HCT116 (cell line): ENCODE data around the gene PRDM11. TPM values are rescaled to one million over a fixed set of nuclear protein-coding genes. Genes with fewer than 3 reads are reported as not detected.

ENCODE experiments used
- ATAC-seq: fragments of 200-7000 bp; cut with Tn5 transposase; 2 replicates; pipeline ENCODE4 v1.9.1; 2020; ENCODE audit warnings: mild to moderate bottlenecking, moderate library complexity
- BruUV-seq: library from RNA; stranded (reverse); fragments of 400-500 nt; replicated peaks from 2 replicates; lab custom pipeline; 2021; lab: Mats Ljungman, UMichigan
- CTCF ChIA-PET: fragments of 300-600 bp; sonication (Branson Sonifier 250); formaldehyde crosslinking; loops from one replicate; lab custom pipeline; 2021; ENCODE audit warnings: antibody characterized with exemption; lab: Charles Lee
- POLR2A ChIA-PET: fragments of 300-600, 350-600 bp; sonication (Branson Sonifier 250); formaldehyde crosslinking; loops from one replicate; lab custom pipeline; 2021; ENCODE audit warnings: antibody characterized with exemption; lab: Charles Lee
- RAD21 ChIA-PET, 2 experiments: fragments of 300-600 bp; sonication (Branson Sonifier 250); formaldehyde crosslinking; loops; one replicate each; lab custom pipeline; 2023; ENCODE audit warnings: low total read pairs in 2 of 2; ENCODE audit not compliant: uncharacterized antibody in 2 of 2, unreplicated experiment in 2 of 2, low non-redundant PET in 1 of 2; lab: Charles Lee
- DNase-seq: peaks from one replicate; pipeline ENCODE4 v3.0.0-alpha.2; 2010; ENCODE audit warnings: low read depth, low spot score
- H2AFZ ChIP-seq: fragments of 200-600 bp; shearing (Covaris generic), sonication (generic); 2 replicates; pipeline ENCODE4 v1.6.1; 2017; ENCODE audit warnings: low read depth, mixed run types, mixed read lengths, antibody characterized with exemption, low read length; ENCODE audit not compliant: poor library complexity, severe bottlenecking
- H3K27ac ChIP-seq: 2 replicates; pipeline ENCODE4 v1.5.1; 2012; ENCODE audit warnings: low read depth, low read length
- H3K27me3 ChIP-seq: fragments of 200-600 bp; sonication (generic); 2 replicates; pipeline ENCODE4 v1.6.1; 2016; ENCODE audit warnings: mixed run types, low read length, mixed read lengths; ENCODE audit not compliant: insufficient read depth
- H3K36me3 ChIP-seq, 2 experiments: fragments of 200-500 bp in 1 of 2; fragments of 200-600 bp in 1 of 2; sonication (Bioruptor generic) in 1 of 2; sonication (generic) in 1 of 2; 2 replicates each; pipeline versions ENCODE4 v1.5.1 to v1.6.1; 2014 to 2016; ENCODE audit warnings: low read length in 2 of 2, inconsistent platforms in 1 of 2, mixed read lengths in 1 of 2, mixed run types in 1 of 2; ENCODE audit not compliant: insufficient read depth in 2 of 2, control insufficient read depth in 1 of 2
- H3K4me1 ChIP-seq, 2 experiments: fragments of 200-600 bp in 1 of 2; sonication (generic) in 1 of 2; 2 replicates each; pipeline versions ENCODE4 v1.5.1 to v1.6.1; 2012 to 2017; ENCODE audit warnings: low read length in 2 of 2, inconsistent platforms in 1 of 2, mild to moderate bottlenecking in 1 of 2, mixed read lengths in 1 of 2, mixed run types in 1 of 2, moderate library complexity in 1 of 2; ENCODE audit not compliant: insufficient read depth in 2 of 2, control insufficient read depth in 1 of 2
- H3K4me2 ChIP-seq: fragments of 200-600 bp; sonication (generic); 2 replicates; pipeline ENCODE4 v1.6.1; 2017; ENCODE audit warnings: mixed run types, low read length, mixed read lengths
- H3K4me3 ChIP-seq, 2 experiments: fragments of 200-600 bp in 1 of 2; sonication (generic) in 1 of 2; replicated peaks in 1 of 2; 2 replicates each; pipeline ENCODE4 v1.5.1; 2011 to 2016; ENCODE audit warnings: low read length in 2 of 2, control low read depth in 1 of 2, low read depth in 1 of 2, mild to moderate bottlenecking in 1 of 2, mixed read lengths in 1 of 2, mixed run types in 1 of 2
- H3K79me2 ChIP-seq: fragments of 200-600 bp; sonication (generic); 2 replicates; pipeline ENCODE4 v1.6.1; 2017; ENCODE audit warnings: mild to moderate bottlenecking, mixed run types, low read length, moderate library complexity, mixed read lengths; ENCODE audit not compliant: insufficient read depth
- H3K9ac ChIP-seq: fragments of 200-600 bp; sonication (generic); 2 replicates; pipeline ENCODE4 v1.6.1; 2016; ENCODE audit warnings: low read length, mixed read lengths
- H3K9me2 ChIP-seq: fragments of 200-600 bp; sonication (generic), shearing (Covaris generic); 2 replicates; pipeline ENCODE4 v1.6.1; 2017; ENCODE audit warnings: mixed run types, mild to moderate bottlenecking, moderate library complexity; ENCODE audit not compliant: insufficient read depth
- H3K9me3 ChIP-seq, 2 experiments: fragments of 200-500 bp in 1 of 2; fragments of 200-600 bp in 1 of 2; sonication (Bioruptor generic) in 1 of 2; sonication (generic) in 1 of 2; 2 replicates each; pipeline ENCODE4 v1.6.1; 2014 to 2017; ENCODE audit warnings: low read length in 2 of 2, mixed read lengths in 2 of 2, inconsistent platforms in 1 of 2, low read depth in 1 of 2, mild to moderate bottlenecking in 1 of 2, mixed run types in 1 of 2, moderate library complexity in 1 of 2; ENCODE audit not compliant: control insufficient read depth in 1 of 2, insufficient read depth in 1 of 2
- H4K20me1 ChIP-seq: fragments of 200-600 bp; sonication (generic), shearing (Covaris generic); 2 replicates; pipeline ENCODE4 v1.6.1; 2017; ENCODE audit warnings: mixed run types, mild to moderate bottlenecking, moderate library complexity; ENCODE audit not compliant: insufficient read depth
- CBX3 ChIP-seq: IDR thresholded peaks from 2 replicates; pipeline ENCODE4 v1.6.1; 2012; ENCODE audit warnings: low read depth
- CTCF ChIP-seq, 3 experiments: fragments of 200-600 bp in 1 of 3; sonication (generic) in 1 of 3; IDR thresholded peaks in 2 of 3; conservative IDR thresholded peaks in 1 of 3; 2 replicates each; pipeline ENCODE4 v1.5.1; 2012 to 2017; ENCODE audit warnings: low read depth in 2 of 3, low read length in 2 of 3, antibody characterized with exemption in 1 of 3, borderline replicate concordance in 1 of 3, control low read depth in 1 of 3, mild to moderate bottlenecking in 1 of 3, mixed read lengths in 1 of 3, mixed run types in 1 of 3, moderate library complexity in 1 of 3; ENCODE audit not compliant: insufficient read depth in 1 of 3
- EZH2phosphoT487 ChIP-seq: fragments of 200-600 bp; IDR thresholded peaks from 2 replicates; pipeline ENCODE4 v1.6.1; 2018; ENCODE audit warnings: antibody characterized with exemption, borderline replicate concordance
- FOSL1 ChIP-seq: IDR thresholded peaks from 2 replicates; pipeline ENCODE4 v1.6.1; 2012; ENCODE audit warnings: low read depth
- SP1 ChIP-seq: IDR thresholded peaks from 2 replicates; pipeline ENCODE4 v1.6.1; 2012; ENCODE audit warnings: low read depth
- TCF7L2 ChIP-seq: IDR thresholded peaks from 2 replicates; pipeline ENCODE4 v1.7.0; 2011; ENCODE audit warnings: borderline replicate concordance, inconsistent platforms; ENCODE audit not compliant: insufficient read depth, insufficient read length; ENCODE audit errors: extremely low read depth
- ZBTB33 ChIP-seq: IDR thresholded peaks from 2 replicates; pipeline ENCODE4 v1.6.1; 2011; ENCODE audit warnings: mild to moderate bottlenecking, low read length, moderate library complexity; ENCODE audit not compliant: insufficient replicate concordance; ENCODE audit errors: extremely low read depth
- ZFX ChIP-seq: fragments of 450-650 bp; IDR thresholded peaks from 2 replicates; pipeline ENCODE4 v1.6.1; 2017
- intact Hi-C: fragments of 100-400 bp; cut with micrococcal nuclease; formaldehyde crosslinking; loops from 2 replicates; pipeline ENCODE4 v1.10.0; 2022
- total RNA-seq: library from RNA; stranded (reverse); gene quantifications from one replicate; pipeline ENCODE4 v1.2.1, GENCODE V29; 2021; ENCODE audit not compliant: unreplicated experiment

The PRDM11 gene
- total RNA-seq, 1 experiment from 2014 or later: 9.3 TPM

- Histone ChIP-seq H3K4me2 (no peak overlapping the region), H3K79me2 (no peaks in the 10 kb centered on the region), H3K36me3 (no peaks in the 10 kb centered on the region), H3K9me3 (no peaks in the 10 kb centered on the region), H3K27ac (no peak overlapping the region), H3K4me1 (no peaks in the 10 kb centered on the region), H3K27me3 (0 out of 2 replicates have a peak, but pooled peaks cover 3% of the 10 kb centered on the region), H4K20me1 (no peaks in the 10 kb centered on the region), H3K4me3 (no peak overlapping the region), H3K9ac (no peak overlapping the region), H3K9me2 (no peaks in the 10 kb centered on the region), H2AFZ (no peak overlapping the region)
- ChIA-PET RAD21 (no interaction called here), CTCF (interaction anchor here (2.3 to 4.7 kb wide), 2 partner anchors 8 to 11 kb away, joined by 13 to 18 read pairs; no protein-coding TSS in a partner anchor), POLR2A (no interaction called here)
- intact Hi-C loops: no loop called here
- TF ChIP-seq CTCF (IDR thresholded peaks at IDR 0.05 in 2 of 3, conservative IDR thresholded peaks at IDR 0.05 in 1 of 3; ENCODE audit: borderline replicate concordance in 1 of 3, insufficient read depth in 1 of 3, low read depth in 2 of 3, low read length in 2 of 3) (no peak), ZBTB33 (no peak), EZH2phosphoT487 (no peak), CBX3 (no peak), TCF7L2 (no peak), SP1 (no peak), FOSL1 (no peak), ZFX (no peak)
- BruUV-seq: no TSS peak
- DNase-seq (no peak), ATAC-seq (no peak)
These were observed 97.5 kb downstream of the PRDM11 start for GRCh38 chr11:45243967-45244366.
